NOMO-1 treated with dmso at 0.1 percent for 144 hours (cell line): Measurements from ENCODE around the gene ALKBH8.
"Not testable (repeated sequence)": the region's sequence is repeated elsewhere in the genome, so short reads cannot be mapped to it uniquely, and the experiment has no call there.

Experiments
- DNase-seq: peaks from one replicate; lab custom pipeline; 2025; ENCODE audit not compliant: unreplicated experiment; lab: John Stamatoyannopoulos, UW

The ALKBH8 gene

DNA sequence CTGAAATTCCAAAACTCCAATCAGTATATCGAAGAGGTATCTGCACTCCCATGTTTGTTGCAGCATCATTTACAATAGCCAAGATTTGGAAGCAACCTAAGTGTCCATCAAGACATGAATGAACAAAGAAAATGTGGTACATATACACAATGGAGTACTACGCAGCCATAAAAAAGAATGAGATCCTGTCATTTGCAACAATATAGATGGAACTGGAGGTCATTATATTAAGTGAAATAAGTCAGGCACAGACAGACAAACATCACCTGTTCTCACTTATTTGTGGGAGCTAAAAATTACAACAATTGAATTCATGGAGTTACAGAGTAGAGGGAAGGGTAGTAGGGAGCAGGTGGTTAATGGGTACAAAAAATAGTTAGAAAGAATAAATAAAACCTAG lies 13.6 kb upstream of the ALKBH8 start:
- not testable (repeated sequence) for DNase-seq

DNA sequence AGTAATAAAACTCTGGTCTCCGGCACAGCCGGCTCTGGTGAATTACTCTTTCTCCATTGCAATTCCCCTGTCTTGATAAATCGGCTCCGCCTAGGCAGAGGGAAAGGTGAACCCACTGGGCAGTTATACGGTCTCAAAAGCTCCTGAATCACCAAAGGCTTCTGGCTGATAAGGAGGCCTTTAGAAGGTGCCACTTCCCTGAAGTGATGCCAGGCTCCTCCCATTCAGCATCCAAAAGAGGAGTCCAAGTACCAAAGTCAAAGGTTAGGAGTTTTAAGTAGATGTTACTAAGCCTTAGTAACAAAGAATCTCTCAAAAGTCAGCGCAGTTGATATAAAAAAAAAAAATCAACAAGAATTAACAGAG lies 11.8 kb upstream of the ALKBH8 start:
- no peak for DNase-seq

DNA sequence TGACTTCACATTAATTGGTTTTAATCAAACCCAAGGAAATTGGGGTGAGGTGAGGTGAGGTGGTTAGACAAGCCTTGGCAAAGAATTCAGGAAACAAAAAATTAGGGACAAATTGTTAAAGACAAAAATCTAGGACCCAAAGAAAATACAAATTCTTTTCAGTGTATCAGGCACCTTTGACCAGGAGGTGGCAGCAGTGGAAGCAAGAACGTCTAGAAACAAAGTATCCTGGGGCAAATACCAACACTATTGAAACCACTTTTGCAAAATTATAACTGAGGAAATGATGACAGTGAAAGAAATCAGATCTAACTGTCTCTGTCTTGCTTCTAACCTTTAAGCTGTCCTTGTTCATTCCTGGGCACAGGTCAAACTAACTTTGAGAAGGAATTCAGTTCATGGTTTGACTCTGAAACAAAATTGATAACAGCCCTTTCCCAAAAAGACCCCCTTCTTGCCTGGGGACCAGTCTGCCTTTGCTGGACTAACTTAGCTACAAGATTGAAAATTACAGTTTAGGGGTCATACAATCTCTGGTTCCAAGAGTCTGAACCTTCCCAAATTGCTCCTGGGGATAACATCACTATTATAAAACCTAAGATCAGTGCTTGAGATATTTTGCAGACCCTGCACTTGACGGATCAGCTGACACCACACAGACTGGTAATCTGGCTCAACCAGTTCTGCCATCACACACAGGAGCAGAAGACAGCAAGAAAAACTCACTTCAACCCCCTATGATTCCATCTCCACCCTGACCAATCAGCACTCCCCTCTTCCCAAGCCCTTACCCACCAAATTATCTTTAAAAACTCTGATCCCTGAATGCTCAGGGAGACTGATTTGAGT lies 11.2 kb upstream of the ALKBH8 start:
- not testable (repeated sequence) for DNase-seq

DNA sequence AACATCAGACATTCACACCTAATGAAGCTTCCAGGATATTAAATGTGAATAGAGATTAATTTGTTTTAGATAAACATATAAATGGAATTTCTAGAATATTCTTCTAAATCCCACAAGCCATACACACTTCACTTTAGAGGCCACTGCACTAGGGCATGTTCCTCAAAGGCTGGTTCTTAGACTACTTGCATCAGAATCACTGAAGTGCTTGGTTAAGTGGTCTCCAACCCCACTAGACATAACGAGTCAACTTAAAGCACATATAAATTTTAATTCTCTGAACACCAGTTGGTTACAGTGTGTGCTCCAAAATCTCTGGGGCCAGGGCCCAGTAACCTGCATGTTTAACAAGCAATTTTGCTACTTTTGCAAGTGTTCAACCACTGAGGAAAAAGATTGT lies 7.9 kb upstream of the ALKBH8 start:
- DNase-seq: no peak

DNA sequence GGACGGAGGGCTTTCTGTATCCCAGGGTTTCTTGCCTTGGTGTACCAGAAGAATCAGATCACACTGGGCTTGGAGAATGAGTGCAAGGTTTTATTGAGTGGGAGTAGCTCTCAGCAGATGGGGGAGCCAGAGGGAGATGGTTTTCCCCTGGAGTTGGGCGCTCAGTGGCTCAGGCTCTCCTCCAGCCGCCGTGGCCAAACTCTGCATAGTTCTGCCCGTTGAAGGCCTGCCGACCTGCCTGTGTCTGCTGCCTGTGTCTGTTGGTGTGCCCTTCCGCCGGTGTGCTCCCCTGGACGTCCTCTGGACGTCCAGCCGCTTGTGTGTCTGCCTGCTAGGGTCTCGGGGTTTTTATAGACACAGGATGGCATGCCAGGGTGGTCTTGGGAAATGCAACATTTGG lies 4.5 kb upstream of the ALKBH8 start:
- no peak for DNase-seq

DNA sequence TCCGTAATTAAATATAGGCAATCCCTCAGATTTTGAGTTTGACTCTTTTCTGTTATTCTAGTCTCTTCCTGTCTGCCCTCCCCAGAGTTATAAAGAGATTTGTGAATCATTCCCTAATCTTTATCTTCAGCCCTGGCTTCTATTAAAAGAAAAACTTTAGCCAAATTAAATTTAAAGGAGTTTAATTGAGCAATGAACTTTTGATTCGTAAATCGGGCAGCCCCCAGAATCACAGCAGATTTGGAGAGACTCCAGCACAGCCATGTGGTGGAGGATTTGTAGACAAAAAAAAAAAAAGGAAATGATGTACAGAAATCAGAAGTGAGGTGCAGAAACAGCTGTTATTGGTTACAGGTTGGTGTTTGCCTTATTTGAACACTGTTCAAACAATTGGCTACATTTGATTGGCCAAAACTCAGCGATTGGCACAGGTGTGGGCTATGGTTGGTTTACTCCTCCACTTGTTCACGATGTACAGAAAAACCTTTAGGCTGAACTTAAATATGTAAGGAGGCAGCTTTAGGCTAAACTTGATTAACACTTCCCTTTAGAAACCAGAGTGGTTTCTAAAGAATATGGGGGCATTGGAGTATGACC lies 2.3 kb upstream of the ALKBH8 start:
- no peak for DNase-seq

DNA sequence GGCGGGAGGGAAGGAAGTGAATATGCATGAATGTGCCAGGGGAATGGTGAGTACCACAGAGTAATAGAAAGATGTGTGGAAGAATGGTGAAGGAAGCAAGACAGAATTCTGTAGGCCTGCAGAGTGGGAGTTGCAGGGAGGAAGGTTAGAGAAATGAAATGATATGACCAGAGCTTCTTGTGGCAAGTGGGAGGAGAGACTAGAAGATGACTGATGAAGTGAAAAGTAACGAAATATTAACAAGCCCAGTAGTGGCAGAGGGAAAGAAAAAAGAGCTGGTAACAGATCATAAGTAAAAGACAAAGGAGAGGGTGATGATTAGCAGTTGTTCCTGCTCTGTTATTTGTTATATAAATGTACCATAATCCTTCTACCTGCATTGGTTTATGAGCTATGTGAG lies 1.0 kb upstream of the ALKBH8 start:
- DNase-seq: no peak

DNA sequence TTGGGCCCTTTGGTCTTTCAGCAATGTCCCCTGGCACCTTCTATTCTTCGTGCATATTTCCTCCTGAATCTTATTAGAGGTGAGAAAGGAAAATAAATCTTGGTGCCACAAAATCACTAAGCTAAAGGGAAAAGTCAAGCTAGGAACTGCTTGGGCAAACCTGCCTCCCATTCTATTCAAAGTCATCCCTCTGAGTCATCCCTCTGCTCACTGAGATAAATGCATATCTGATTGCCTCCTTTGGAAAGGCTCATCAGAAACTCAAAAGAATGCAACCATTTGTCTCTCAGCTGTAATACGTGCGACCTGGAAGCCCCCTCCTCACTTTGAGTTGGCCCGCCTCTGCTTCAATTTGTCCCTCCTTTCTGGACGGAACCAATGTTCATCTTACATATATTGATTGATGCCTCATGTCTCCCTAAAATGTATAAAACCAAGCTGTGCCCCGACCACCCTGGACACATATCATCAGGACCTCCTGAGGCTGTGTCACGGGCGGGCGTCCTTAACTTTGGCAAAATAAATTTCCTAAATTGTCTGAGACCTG lies 493 bp upstream of the ALKBH8 start:
- DNase-seq: not testable (repeated sequence)

DNA sequence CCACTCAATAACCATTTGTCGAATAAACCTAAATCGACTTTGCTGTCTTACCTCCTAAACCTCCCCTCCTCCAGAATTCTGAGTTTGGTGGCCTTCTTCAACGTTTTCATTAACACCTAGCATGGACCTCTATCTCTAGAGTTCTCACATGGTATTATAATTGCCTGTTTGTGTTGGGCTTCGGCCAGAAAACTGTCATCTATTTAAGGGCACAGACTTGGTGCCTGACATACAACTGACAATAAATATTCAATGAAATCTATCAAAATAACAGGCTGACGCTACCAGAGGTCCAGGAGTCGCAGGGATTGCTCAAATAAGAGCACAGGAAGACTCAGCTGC lies 687 bp downstream of the ALKBH8 start:
- DNase-seq: no peak

DNA sequence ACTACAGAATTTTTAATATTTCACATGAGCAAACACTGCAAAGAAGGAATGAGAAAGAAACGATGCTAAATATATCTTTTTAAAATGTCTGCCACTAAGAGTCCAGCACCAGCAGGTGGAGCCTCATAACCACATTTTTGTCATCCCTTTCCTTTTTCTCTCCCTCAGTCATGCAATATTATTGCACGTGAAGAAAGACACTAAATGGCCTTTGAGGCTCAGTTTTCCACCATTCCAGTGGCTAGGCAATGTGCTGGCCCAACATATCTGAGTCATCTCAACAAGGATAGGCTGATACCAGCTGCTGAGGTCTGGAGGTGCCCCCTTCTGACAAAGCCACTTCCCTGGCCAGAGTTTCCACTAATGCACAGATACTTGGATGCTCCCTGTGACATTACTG lies 1.8 kb downstream of the ALKBH8 start:
- DNase-seq: peak; percentile 48

DNA sequence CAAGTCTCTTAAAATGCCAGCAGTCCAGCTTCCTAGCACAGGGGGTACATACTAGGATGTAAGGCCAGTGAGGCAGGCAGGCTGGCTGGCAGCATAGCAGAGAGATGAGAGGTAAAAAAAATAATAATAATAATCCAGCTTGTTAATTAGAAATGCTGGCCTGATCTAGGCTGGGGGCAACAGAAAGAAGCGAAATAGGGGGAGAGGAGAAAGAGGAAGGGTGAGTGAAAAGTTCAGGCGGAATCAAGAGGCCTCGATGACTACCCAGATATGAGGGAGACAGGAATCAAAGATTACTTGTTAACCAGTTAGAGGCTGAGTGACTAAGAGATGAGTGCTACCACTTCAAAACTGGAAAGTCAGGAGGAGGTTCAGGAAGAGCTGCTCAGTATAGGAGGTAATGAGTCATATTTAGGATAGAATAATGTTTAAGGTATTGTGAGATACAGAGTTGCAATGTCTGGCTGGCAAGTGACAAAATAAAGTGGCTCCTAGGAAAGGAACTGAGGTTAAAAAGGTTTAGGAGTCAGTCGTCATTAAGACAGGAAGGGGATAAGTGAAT lies 2.8 kb downstream of the ALKBH8 start:
- no peak for DNase-seq

DNA sequence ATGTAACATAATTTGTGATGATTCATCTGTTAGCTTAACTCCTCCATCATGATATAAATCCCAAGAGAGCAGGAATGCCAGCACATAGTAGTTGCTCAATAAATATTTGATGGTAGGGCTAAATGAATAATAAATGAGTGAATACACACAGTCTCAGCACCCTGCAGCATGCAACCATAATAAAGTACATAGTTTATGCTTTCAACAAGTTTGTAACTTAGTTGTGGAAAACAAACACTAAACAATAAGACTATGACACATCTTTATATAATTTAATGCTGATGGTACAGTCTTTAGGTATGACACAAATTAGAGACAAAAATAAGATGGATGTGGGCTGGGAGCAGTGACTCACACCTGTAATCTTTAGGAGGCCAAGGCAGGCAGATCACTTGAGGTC lies 3.8 kb downstream of the ALKBH8 start:
- no peak for DNase-seq

DNA sequence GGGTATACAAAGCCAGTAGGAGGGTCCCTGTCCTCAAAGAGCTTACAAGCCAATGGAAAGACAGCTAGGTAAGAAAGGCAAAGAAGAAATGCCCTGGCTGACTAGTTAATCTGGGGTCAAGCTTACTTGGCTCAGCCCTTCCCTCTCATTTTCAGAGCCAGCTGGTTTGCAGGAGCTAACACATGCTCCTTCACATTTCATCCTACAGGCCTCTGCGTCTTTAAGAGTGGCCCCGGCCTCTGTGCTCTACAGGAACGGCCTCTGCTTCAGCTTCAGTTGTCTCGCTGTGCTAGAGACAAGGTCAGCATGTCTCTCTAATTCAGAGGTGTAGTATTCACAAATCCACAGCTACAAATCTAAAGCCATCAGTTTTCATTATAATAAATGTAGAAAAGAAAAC lies 15.2 kb downstream of the ALKBH8 start:
- no peak for DNase-seq

DNA sequence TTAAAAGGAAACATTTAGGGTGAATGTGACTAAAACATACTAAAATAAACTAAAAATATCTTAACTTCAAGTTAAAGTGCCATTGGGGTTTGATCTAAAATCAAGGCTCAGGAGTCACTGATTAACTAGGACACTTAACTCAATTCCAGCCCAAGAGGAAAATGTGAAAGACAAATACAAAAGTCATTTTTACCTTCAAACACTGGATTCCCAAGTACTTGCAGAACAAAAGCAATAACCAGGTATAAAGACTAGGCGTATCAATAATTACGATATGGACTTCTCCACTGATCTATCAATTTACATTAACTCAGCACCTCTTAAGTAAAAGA lies 15.6 kb downstream of the ALKBH8 start:
- no peak for DNase-seq

DNA sequence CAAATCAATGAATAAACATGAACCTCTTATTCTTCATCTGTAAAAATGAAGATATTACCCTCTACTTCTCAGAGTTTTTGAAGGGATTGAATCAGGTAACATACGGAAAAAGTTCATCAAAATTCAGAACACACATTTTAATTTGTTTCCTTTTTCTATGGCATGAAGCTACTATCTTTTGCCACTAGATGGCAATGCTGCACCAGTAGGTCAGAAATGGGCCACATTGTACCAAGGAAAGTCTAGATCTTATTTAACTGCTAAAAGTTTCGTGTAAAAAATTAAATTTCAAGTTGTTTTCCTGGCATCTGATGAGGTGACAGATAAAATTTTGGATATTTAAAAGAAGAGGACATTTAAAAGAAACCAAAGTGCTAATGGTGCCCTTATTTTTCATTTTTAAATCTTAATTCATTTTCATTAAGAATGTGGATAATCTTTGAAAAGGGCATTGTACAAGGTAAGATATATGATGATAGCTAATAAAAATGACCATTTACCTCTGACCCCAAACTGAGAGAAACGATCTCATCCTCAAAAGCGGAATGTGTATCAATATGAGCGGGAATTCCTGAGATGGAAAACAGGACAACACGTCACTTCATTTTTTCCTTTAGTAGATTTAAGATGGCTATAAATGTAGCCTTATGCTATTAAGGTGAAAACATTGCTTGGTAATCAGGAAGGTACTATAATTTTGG lies 16.1 kb downstream of the ALKBH8 start:
- no peak for DNase-seq

DNA sequence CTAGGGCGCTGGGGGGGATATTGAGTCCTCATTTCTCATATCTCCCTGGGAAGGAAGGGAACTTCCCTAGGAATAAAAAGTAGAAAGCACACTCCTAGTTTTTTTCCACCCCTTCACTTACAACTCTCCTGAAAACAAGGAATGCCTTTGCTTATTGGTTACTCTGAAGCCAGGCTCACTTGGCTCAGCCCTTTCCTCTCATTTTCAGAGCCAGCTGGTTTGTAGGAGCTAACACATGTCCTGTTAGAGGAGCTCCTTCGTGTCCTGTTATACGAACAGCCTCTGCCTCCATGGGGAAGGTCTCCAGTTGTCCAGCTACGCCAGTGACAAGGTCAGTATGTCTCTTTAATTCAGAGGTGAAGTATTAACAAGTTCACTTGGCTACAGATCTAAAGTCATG lies 17.6 kb downstream of the ALKBH8 start:
- no peak for DNase-seq

DNA sequence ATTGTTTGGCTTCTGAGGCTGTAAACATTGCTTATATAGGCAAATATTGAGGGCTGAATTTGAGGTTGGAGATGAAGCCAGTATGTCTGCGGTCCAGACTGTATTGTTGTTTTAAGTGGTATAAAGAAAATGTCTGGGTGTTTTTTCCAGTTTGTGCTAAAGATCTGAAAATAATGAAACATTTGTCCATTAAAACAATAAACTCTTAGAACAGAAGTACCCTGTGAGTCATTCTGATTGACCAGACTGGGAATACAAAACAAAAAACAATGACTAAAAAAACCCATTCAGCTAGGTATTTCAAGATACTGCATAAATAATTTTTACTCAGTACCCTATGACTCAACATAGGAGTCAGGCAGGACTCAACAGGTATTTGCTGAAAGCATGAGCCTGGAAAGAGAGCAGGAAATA lies 20.4 kb downstream of the ALKBH8 start:
- no peak for DNase-seq

DNA sequence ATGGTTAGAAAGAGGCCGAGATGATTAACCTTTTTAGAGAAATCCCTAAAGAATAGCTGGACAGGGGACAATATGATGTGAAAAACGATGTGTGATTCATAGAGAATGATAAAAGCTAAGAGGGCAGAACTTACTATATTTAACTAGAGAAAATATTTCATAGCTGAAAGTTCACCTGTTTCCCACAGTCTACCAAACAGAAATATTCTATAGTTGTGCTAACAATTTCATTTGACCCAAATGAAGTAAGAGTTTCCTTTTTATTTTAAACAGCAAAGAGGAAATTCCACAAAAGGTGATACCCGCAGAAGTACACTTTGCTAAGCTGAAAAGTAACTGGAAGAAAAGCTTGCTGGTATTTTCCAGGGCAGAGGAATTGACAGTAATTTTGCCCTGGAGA lies 26.7 kb downstream of the ALKBH8 start:
- DNase-seq: no peak

DNA sequence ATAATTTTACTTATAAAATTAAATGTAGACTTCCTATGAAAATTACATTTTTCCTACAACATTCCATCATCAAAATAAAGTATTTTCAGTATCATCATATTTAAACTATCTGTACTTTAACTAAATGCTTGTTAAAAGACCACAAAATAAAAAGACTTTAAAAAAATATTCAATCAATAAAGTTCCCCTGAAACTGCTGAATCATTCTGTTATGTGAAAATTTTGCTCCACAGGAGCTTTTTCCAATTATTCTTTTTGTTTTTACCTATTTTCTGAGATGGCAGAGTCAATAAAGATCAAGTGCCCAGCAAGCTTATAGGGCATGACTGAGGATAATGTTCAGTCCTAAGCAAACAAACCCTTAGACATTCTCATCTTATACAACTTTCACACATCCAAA lies 27.3 kb downstream of the ALKBH8 start:
- DNase-seq: no peak

DNA sequence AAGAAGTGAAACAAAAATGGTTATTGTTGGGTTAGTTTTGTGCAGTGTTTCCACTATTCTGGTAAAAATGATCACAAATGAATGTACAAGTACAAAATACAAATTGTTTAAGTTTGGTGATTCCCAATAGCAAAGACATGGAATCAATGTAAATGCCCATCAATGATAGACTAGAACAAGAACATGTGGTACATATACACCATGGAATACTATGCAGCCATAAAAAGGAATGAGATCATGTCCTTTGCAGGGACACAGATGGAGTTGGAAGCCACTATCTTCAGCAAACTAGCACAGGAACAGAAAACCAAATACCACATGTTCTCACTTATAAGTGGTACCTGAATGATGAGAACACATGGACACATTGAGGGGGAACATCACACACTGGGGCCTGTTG lies 28.4 kb downstream of the ALKBH8 start:
- DNase-seq: not testable (repeated sequence)

DNA sequence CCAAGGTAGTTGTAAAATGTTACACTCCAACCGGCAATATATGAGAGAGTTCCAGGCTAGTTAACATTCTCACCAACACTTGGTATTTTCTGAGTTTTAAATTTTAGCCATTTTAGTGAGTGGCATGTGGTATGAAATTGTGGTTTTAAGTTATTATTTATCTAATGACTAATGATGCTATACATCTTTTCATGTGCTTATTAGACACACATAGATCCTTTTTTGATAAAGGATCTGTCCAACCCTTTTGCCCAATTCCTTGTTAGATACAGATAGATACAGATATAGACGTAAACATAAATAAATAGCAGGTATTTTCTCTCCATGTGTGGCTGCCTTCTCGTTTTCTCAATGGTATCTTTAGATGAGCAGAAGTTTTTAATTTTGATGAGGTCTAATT lies 39.3 kb downstream of the ALKBH8 start:
- DNase-seq: no peak

DNA sequence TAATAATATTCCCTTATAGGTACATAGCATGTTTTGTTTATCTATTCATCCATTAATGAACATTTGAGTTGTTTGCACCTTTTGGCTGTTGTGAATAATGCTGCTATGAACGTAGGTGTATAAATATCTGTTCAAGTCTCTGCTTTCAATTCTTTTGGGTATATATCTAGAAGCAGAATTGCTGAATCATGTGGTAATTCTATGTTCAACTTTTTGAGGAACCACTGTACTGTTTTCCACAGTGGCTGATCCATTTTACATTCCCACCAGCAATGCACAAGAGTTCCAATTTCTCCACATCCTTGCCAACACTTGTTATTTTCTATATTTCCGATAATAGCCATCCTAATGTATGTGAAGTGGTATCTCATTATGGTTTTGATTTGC lies 56.7 kb downstream of the ALKBH8 start:
- DNase-seq: no peak
